Mucosa of descending colon (tissue), 3 donors: ENCODE data around the gene KCNK17. TPM values are rescaled to one million over a fixed set of nuclear protein-coding genes. Genes with fewer than 3 reads are reported as not detected.

Experiments used
- ATAC-seq: fragments of 200-7000 bp; cut with Tn5 transposase; one replicate; pipeline ENCODE4 v1.9.1; 2020; ENCODE audit warnings: mild to moderate bottlenecking, moderate library complexity
- DNase-seq, 3 donors: peaks; one replicate each; pipeline ENCODE4 v3.0.0-alpha.2; 2020
- H3K36me3 ChIP-seq: fragments of 200-600 bp; one replicate; pipeline ENCODE4 v1.8.0; 2021; ENCODE audit warnings: low read depth, mild to moderate bottlenecking
- H3K4me1 ChIP-seq: fragments of 200-600 bp; one replicate; pipeline ENCODE4 v1.8.0; 2021; ENCODE audit warnings: low read depth, mild to moderate bottlenecking
- H3K4me3 ChIP-seq: fragments of 200-600 bp; one replicate; pipeline ENCODE4 v1.8.0; 2021; ENCODE audit warnings: mild to moderate bottlenecking
- H3K9me3 ChIP-seq: fragments of 200-600 bp; one replicate; pipeline ENCODE4 v1.8.0; 2021; ENCODE audit warnings: mild to moderate bottlenecking
- CTCF ChIP-seq: fragments of 200-600 bp; IDR thresholded peaks from one replicate; pipeline ENCODE4 v1.8.0; 2022; ENCODE audit warnings: antibody characterized with exemption, mild to moderate bottlenecking
- intact Hi-C, 2 donors: fragments of 100-400 bp; cut with DNase I in 1 of 2; cut with micrococcal nuclease in 1 of 2; formaldehyde crosslinking; loops; one replicate each; pipeline versions ENCODE4 v1.11.0 to v1.11.1; 2022; cut with DNase I, micrococcal nuclease
- total RNA-seq, 3 donors: library from RNA; stranded (reverse); fragmentation: NEBNext Ultra II Directional in 2 of 3; extraction: Animal tissue kit (Norgen Biotek cat#: 25700) in 2 of 3; gene quantifications; one replicate each; pipeline versions ENCODE4 v1.2.1 to v1.2.4, GENCODE V29; 2021 to 2023
- donor health status: DM: no; HTN: no; CAD: no; lungs with moderate emphysema.
- donor health status: DM: no; HTN: no; CAD: no.
- donor health status: DM: no; HTN: yes; CAD: no.

KCNK17 gene
- total RNA-seq, 3 donors from 2014 or later, result 0.24 to 0.63 TPM; not detected in 1

GRCh38 chr6:39256294-39256940 is 57.8 kb downstream of the KCNK17 start:
- intact Hi-C loops, result no loop called here
- H3K4me3 ChIP-seq, result no peak overlapping the region
- peaks cover 5% of the 10 kb centered on the region for H3K4me1 ChIP-seq
- no peaks in the 10 kb centered on the region for H3K36me3 ChIP-seq
- no peak for ATAC-seq
- H3K9me3 ChIP-seq, result no peaks in the 10 kb centered on the region
- no peak for TF ChIP-seq CTCF
- no peak for DNase-seq

- Histone ChIP-seq H3K36me3 (no peaks in the 10 kb centered on the region), H3K9me3 (no peaks in the 10 kb centered on the region), H3K4me3 (no peak overlapping the region), H3K4me1 (peaks cover 5% of the 10 kb centered on the region)
- ATAC-seq (no peak), DNase-seq (no peak)
- no peak for TF ChIP-seq CTCF
- intact Hi-C loops, result no loop called here
Measured at GRCh38 chr6:39254999-39255535, 59.2 kb downstream of the KCNK17 start.

GRCh38 chr6:39251406-39251805 is 62.8 kb downstream of the KCNK17 start:
- Histone ChIP-seq H3K36me3 (no peaks in the 10 kb centered on the region), H3K4me3 (no peak overlapping the region), H3K9me3 (no peaks in the 10 kb centered on the region), H3K4me1 (peaks cover 5% of the 10 kb centered on the region)
- ATAC-seq (peak; percentile 90), DNase-seq (peak in 1 of 3 donors; percentile 44)
- intact Hi-C loops, result no loop called here
- no peak for TF ChIP-seq CTCF

- no peak for TF ChIP-seq CTCF
- intact Hi-C loops, result no loop called here
- no peaks in the 10 kb centered on the region for H3K36me3 ChIP-seq
- ATAC-seq (no peak), DNase-seq (no peak)
- no peak overlapping the region for H3K4me3 ChIP-seq
- H3K4me1 ChIP-seq, result peaks cover 5% of the 10 kb centered on the region
- no peaks in the 10 kb centered on the region for H3K9me3 ChIP-seq
Measured at GRCh38 chr6:39250507-39250906, 63.7 kb downstream of the KCNK17 start.

GRCh38 chr6:39249278-39249677 is 64.9 kb downstream of the KCNK17 start:
- ATAC-seq (no peak), DNase-seq (no peak)
- no peaks in the 10 kb centered on the region for H3K36me3 ChIP-seq
- peaks cover 5% of the 10 kb centered on the region for H3K4me1 ChIP-seq
- intact Hi-C loops, result no loop called here
- H3K4me3 ChIP-seq, result no peak overlapping the region
- no peak for TF ChIP-seq CTCF
- no peaks in the 10 kb centered on the region for H3K9me3 ChIP-seq

Other genes starting within 250 kb of the KCNK17 start
- gene SAYSD1, start 199.2 kb downstream of the KCNK17 start, total RNA-seq, result 10 to 100 TPM; 12.8 to 16.0 (median 14.7) TPM
- gene KCNK5, start 84.9 kb downstream of the KCNK17 start, total RNA-seq, result 10 to 100 TPM; 33.6 to 69.8 (median 42.7) TPM
- not detected for gene KCNK16, start 8.3 kb upstream of the KCNK17 start, total RNA-seq